Measurements from ENCODE around the gene ARPIN. TPM values are rescaled to one million over a fixed set of nuclear protein-coding genes. Genes with fewer than 3 reads are reported as not detected.

ARPIN gene
- total and polyA plus RNA-seq, 7 donors = 16.2 to 33.5 (median 19.3) TPM

- intact Hi-C loops (cut with DNase I) = no loop called here
- Histone ChIP-seq H3K27ac (no peak overlapping the region), H3K4me1 (peaks cover 0 to 10% (median 0%) of the 10 kb centered on the region in 4 donors), H3K27me3 (no peaks in the 10 kb centered on the region), H3K36me3 (peaks cover 0 to 47% (median 9%) of the 10 kb centered on the region in 4 donors), H3K4me3 (no peak overlapping the region), H3K9me3 (no peaks in the 10 kb centered on the region)
- TF ChIP-seq EP300 (IDR thresholded peaks at IDR 0.05) = no peak
- no peak for TF ChIP-seq POLR2A (IDR thresholded peaks at IDR 0.05)
- no peak for TF ChIP-seq POLR2AphosphoS5 (IDR thresholded peaks at IDR 0.05)
- TF ChIP-seq, protein P1, sequence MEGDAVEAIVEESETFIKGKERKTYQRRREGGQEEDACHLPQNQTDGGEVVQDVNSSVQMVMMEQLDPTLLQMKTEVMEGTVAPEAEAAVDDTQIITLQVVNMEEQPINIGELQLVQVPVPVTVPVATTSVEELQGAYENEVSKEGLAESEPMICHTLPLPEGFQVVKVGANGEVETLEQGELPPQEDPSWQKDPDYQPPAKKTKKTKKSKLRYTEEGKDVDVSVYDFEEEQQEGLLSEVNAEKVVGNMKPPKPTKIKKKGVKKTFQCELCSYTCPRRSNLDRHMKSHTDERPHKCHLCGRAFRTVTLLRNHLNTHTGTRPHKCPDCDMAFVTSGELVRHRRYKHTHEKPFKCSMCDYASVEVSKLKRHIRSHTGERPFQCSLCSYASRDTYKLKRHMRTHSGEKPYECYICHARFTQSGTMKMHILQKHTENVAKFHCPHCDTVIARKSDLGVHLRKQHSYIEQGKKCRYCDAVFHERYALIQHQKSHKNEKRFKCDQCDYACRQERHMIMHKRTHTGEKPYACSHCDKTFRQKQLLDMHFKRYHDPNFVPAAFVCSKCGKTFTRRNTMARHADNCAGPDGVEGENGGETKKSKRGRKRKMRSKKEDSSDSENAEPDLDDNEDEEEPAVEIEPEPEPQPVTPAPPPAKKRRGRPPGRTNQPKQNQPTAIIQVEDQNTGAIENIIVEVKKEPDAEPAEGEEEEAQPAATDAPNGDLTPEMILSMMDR (IDR thresholded peaks at IDR 0.05) = no peak
- WGBS, 2 donors = 91 to 96% methylated on average over 2 of the region's 2 CpGs
- no peak for DNase-seq
Measured at GRCh38 chr15:89847101-89847500, 65.7 kb downstream of the ARPIN start.

DNA sequence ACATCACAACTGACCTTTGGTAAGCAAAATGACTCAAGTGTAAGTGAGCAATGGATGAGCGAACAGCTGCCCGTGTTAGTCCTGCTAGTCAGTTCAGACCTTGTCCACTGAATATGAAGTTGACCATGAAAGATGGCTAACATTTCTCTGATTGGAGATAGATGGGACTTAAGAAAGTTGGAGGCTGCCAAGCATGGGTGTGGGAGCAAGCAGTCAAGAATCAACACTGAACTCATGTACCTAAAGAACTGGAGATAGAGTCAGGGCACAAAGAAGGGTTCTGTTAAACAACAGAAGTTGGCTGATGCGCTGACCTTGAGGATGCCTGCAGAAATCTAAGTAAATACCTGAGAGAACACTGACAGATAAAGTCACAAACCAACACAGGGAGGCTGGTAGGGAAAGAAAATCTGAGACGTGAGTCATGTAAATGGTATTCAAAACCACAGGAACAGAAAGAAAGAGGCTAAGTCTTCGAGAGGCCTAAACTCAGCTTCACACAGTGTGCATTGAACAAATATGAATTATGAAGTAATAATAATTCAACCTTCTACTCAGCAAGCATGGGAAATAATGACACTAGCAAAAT is 67.4 kb downstream of the ARPIN start:
- 75 to 82% methylated on average over 5 of the region's 5 CpGs for WGBS, 2 donors
- Histone ChIP-seq H3K27me3 (no peaks in the 10 kb centered on the region), H3K4me1 (peaks cover 0 to 10% (median 0%) of the 10 kb centered on the region in 4 donors), H3K9me3 (no peaks in the 10 kb centered on the region), H3K4me3 (no peak overlapping the region), H3K27ac (no peak overlapping the region), H3K36me3 (peaks cover 0 to 30% (median 3%) of the 10 kb centered on the region in 4 donors)
- TF ChIP-seq POLR2AphosphoS5 (IDR thresholded peaks at IDR 0.05) = no peak
- TF ChIP-seq POLR2A (IDR thresholded peaks at IDR 0.05) = no peak
- TF ChIP-seq, protein P1 (IDR thresholded peaks at IDR 0.05) = no peak
- no peak for TF ChIP-seq EP300 (IDR thresholded peaks at IDR 0.05)
- intact Hi-C loops (cut with DNase I) = no loop called here
- no peak for DNase-seq

Small RNA genes within 50 kb of the gene (small RNA-seq; reads per million reads assigned to genes)
- 0 to 0.11 (median 0) reads per million in 3 donors for gene MIR5009
- gene MIR5094 = 0 reads per million in 3 donors
- gene RNU6-1111P = 0 reads per million in 3 donors
- gene RNU7-111P = 0 reads per million in 3 donors

Other genes starting within 250 kb of the ARPIN start
- gene PLIN1, start 233.6 kb downstream of the ARPIN start, total RNA-seq = 10 to 100 TPM in 1 of 4 donors, 1 to 10 TPM in 2, under 1 TPM in 1; 0.95 to 49.6 (median 1.6) TPM
- 10 to 100 TPM in 1 of 3 donors, 1 to 10 TPM in 2; 1.2 to 16.9 (median 4.8) TPM for gene PLIN1, start 233.6 kb downstream of the ARPIN start, polyA plus RNA-seq
- 10 to 100 TPM; 11.1 to 16.5 (median 13.3) TPM for gene PEX11A, start 222.2 kb downstream of the ARPIN start, total RNA-seq
- 10 to 100 TPM; 12.4 to 18.6 (median 18.3) TPM for gene PEX11A, start 222.2 kb downstream of the ARPIN start, polyA plus RNA-seq
- 1 to 10 TPM in 1 of 4 donors, not detected in 3; 1.1 TPM for gene WDR93, start 222.1 kb downstream of the ARPIN start, total RNA-seq
- gene WDR93, start 222.1 kb downstream of the ARPIN start, polyA plus RNA-seq = under 1 TPM in 1 of 3 donors, not detected in 2; 0.04 TPM
- 1 to 10 TPM; 2.7 to 8.4 (median 3.3) TPM for gene MESP1, start 161.7 kb downstream of the ARPIN start, total RNA-seq
- gene MESP1, start 161.7 kb downstream of the ARPIN start, polyA plus RNA-seq = 10 to 100 TPM in 1 of 3 donors, 1 to 10 TPM in 2; 2.7 to 10.2 (median 4.2) TPM
- gene MESP2, start 136.6 kb downstream of the ARPIN start, total RNA-seq = not detected
- gene MESP2, start 136.6 kb downstream of the ARPIN start, polyA plus RNA-seq = 1 to 10 TPM in 2 of 3 donors, not detected in 1; 1.3 to 1.8 TPM
- gene ANPEP, start 98.1 kb downstream of the ARPIN start, total RNA-seq = 10 to 100 TPM in 1 of 4 donors, 1 to 10 TPM in 3; 4.4 to 24.6 (median 6.2) TPM
- 100 to 1,000 TPM; 108 to 229 (median 166) TPM for gene ANPEP, start 98.1 kb downstream of the ARPIN start, polyA plus RNA-seq
- 10 to 100 TPM; 24.1 to 37.8 (median 26.6) TPM for gene AP3S2, start 19.0 kb downstream of the ARPIN start, total RNA-seq
- gene AP3S2, start 19.0 kb downstream of the ARPIN start, polyA plus RNA-seq = 10 to 100 TPM; 33.5 to 88.5 (median 51.7) TPM
- 10 to 100 TPM in 1 of 4 donors, 1 to 10 TPM in 3; 5.3 to 10.0 (median 7.5) TPM for gene ZNF710, start 88.4 kb upstream of the ARPIN start, total RNA-seq
- gene ZNF710, start 88.4 kb upstream of the ARPIN start, polyA plus RNA-seq = 10 to 100 TPM; 13.8 to 28.2 (median 24.1) TPM
- 100 to 1,000 TPM in 3 of 4 donors, 10 to 100 TPM in 1; 77.2 to 164 (median 116) TPM for gene IDH2, start 189.5 kb upstream of the ARPIN start, total RNA-seq
- gene IDH2, start 189.5 kb upstream of the ARPIN start, polyA plus RNA-seq = 100 to 1,000 TPM in 1 of 3 donors, 10 to 100 TPM in 2; 43.8 to 210 (median 90.2) TPM